SK-N-SH treated with all-trans-retinoic acid at 6 μM for 48 hours (cell line): ENCODE data around the gene PRKACG.

Experiments
- ATAC-seq: fragments of 200-7000 bp; cut with Tn5 transposase; 3 replicates; pipeline ENCODE4 v1.9.1; 2020; ENCODE audit warnings: mild to moderate bottlenecking, moderate library complexity
- ARNTL ChIP-seq: fragments of 450-650 bp; formaldehyde crosslinking; IDR thresholded peaks from 2 replicates; pipeline ENCODE4 v1.5.0; 2020; ENCODE audit warnings: low read depth, mild to moderate bottlenecking, moderate library complexity, borderline replicate concordance
- BACH2 ChIP-seq: fragments of 250-450 bp; sonication (Bioruptor Pico); IDR thresholded peaks from 2 replicates; pipeline ENCODE4 v1.9.0; 2021; ENCODE audit warnings: mild to moderate bottlenecking, borderline replicate concordance
- CSDC2 ChIP-seq: fragments of 250-450 bp; sonication (Bioruptor Pico); IDR thresholded peaks from 2 replicates; pipeline ENCODE4 v1.5.0; 2020; ENCODE audit warnings: mild to moderate bottlenecking, moderate library complexity
- CSRNP3 ChIP-seq: fragments of 250-450 bp; sonication (Bioruptor Pico); IDR thresholded peaks from 2 replicates; pipeline ENCODE4 v1.5.1; 2021; ENCODE audit warnings: mild to moderate bottlenecking, moderate library complexity
- ESRRG ChIP-seq: fragments of 250-450 bp; sonication (Bioruptor Pico); IDR thresholded peaks from 2 replicates; pipeline ENCODE4 v1.6.1; 2021; ENCODE audit warnings: mild to moderate bottlenecking
- GLIS3 ChIP-seq: fragments of 250-450 bp; sonication (Bioruptor Pico); IDR thresholded peaks from 2 replicates; pipeline ENCODE4 v1.5.0; 2020; ENCODE audit warnings: mild to moderate bottlenecking, moderate library complexity
- ISL1 ChIP-seq: fragments of 250-450 bp; sonication (Bioruptor Pico); IDR thresholded peaks from 2 replicates; pipeline ENCODE4 v2.1.2; 2022; ENCODE audit warnings: mild to moderate bottlenecking, moderate library complexity
- OSR1 ChIP-seq: fragments of 250-450 bp; sonication (Bioruptor Pico); IDR thresholded peaks from 2 replicates; pipeline ENCODE4 v1.8.0; 2022; ENCODE audit warnings: moderate library complexity, mild to moderate bottlenecking, inconsistent platforms
- POU6F1 ChIP-seq: fragments of 250-450 bp; sonication (Bioruptor Pico); IDR thresholded peaks from 2 replicates; pipeline ENCODE4 v1.8.0; 2021; ENCODE audit warnings: low read depth, mild to moderate bottlenecking, moderate library complexity, borderline replicate concordance
- RARB ChIP-seq: fragments of 250-450 bp; sonication (Bioruptor Pico); IDR thresholded peaks from 2 replicates; pipeline ENCODE4 v1.8.0; 2021; ENCODE audit warnings: mild to moderate bottlenecking, moderate library complexity
- SNAI2 ChIP-seq: fragments of 250-450 bp; sonication (Bioruptor Pico); IDR thresholded peaks from 2 replicates; pipeline ENCODE4 v1.5.0; 2020; ENCODE audit warnings: mild to moderate bottlenecking, moderate library complexity
- TCF4 ChIP-seq: fragments of 250-450 bp; sonication (Bioruptor Pico); IDR thresholded peaks from 2 replicates; pipeline ENCODE4 v1.8.0; 2021; ENCODE audit warnings: mild to moderate bottlenecking, moderate library complexity, borderline replicate concordance
- TOX ChIP-seq: fragments of 250-450 bp; sonication (Bioruptor Pico); IDR thresholded peaks from 2 replicates; pipeline ENCODE4 v1.8.0; 2021; ENCODE audit warnings: mild to moderate bottlenecking, moderate library complexity, borderline replicate concordance
- ZC3H10 ChIP-seq: fragments of 250-450 bp; sonication (Bioruptor Pico); IDR thresholded peaks from 2 replicates; pipeline ENCODE4 v1.5.1; 2021; ENCODE audit warnings: mild to moderate bottlenecking, moderate library complexity
- ZFP3 ChIP-seq: fragments of 250-450 bp; sonication (Bioruptor Pico); IDR thresholded peaks from 2 replicates; pipeline ENCODE4 v1.5.0; 2020; ENCODE audit warnings: mild to moderate bottlenecking, moderate library complexity
- ZFP30 ChIP-seq: fragments of 450-650 bp; formaldehyde crosslinking; IDR thresholded peaks from 2 replicates; pipeline ENCODE4 v1.5.0; 2022; ENCODE audit warnings: mild to moderate bottlenecking, moderate library complexity
- ZNF565 ChIP-seq: fragments of 450-650 bp; formaldehyde crosslinking; conservative IDR thresholded peaks from 2 replicates; pipeline ENCODE4 v1.5.0; 2020; ENCODE audit warnings: low read depth, mild to moderate bottlenecking, moderate library complexity
- ZNF70 ChIP-seq: fragments of 450-650 bp; formaldehyde crosslinking; IDR thresholded peaks from 2 replicates; pipeline ENCODE4 v1.5.0; 2020; ENCODE audit warnings: mild to moderate bottlenecking, moderate library complexity
- ZNF8 ChIP-seq: fragments of 450-650 bp; formaldehyde crosslinking; IDR thresholded peaks from 2 replicates; pipeline ENCODE4 v1.5.0; 2020; ENCODE audit warnings: mild to moderate bottlenecking, moderate library complexity
- TF ChIP-seq, protein P1 (sequence below): fragments of 250-450 bp; sonication (Bioruptor Pico); IDR thresholded peaks from 2 replicates; pipeline ENCODE4 v1.5.1; 2020; ENCODE audit warnings: low read depth, mild to moderate bottlenecking, moderate library complexity
- TF ChIP-seq, protein P2 (sequence below): fragments of 250-450 bp; sonication (Bioruptor Pico); IDR thresholded peaks from 2 replicates; pipeline ENCODE4 v1.5.0; 2020; ENCODE audit warnings: mild to moderate bottlenecking, moderate library complexity

The PRKACG gene

GRCh38 chr9:68964765-68965164 lies 49.1 kb downstream of the PRKACG start:
- no peak for ATAC-seq
- TF ChIP-seq ZNF565 (no peak), CSRNP3 (CRISPR knock-in tag) (no peak), GLIS3 (CRISPR knock-in tag) (no peak), ARNTL (no peak), OSR1 (no peak), TCF4 (CRISPR knock-in tag) (no peak), ISL1 (CRISPR knock-in tag) (no peak), BACH2 (no peak), ZNF8 (CRISPR knock-in tag) (no peak), ESRRG (no peak), ZFP30 (no peak), TOX (CRISPR knock-in tag) (no peak), ZNF70 (CRISPR knock-in tag) (no peak), ZFP3 (no peak), ZC3H10 (CRISPR knock-in tag) (no peak), POU6F1 (no peak)
- TF ChIP-seq, protein P1, sequence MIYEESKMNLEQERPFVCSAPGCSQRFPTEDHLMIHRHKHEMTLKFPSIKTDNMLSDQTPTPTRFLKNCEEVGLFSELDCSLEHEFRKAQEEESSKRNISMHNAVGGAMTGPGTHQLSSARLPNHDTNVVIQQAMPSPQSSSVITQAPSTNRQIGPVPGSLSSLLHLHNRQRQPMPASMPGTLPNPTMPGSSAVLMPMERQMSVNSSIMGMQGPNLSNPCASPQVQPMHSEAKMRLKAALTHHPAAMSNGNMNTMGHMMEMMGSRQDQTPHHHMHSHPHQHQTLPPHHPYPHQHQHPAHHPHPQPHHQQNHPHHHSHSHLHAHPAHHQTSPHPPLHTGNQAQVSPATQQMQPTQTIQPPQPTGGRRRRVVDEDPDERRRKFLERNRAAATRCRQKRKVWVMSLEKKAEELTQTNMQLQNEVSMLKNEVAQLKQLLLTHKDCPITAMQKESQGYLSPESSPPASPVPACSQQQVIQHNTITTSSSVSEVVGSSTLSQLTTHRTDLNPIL (CRISPR knock-in tag) = no peak
- TF ChIP-seq, protein P2, sequence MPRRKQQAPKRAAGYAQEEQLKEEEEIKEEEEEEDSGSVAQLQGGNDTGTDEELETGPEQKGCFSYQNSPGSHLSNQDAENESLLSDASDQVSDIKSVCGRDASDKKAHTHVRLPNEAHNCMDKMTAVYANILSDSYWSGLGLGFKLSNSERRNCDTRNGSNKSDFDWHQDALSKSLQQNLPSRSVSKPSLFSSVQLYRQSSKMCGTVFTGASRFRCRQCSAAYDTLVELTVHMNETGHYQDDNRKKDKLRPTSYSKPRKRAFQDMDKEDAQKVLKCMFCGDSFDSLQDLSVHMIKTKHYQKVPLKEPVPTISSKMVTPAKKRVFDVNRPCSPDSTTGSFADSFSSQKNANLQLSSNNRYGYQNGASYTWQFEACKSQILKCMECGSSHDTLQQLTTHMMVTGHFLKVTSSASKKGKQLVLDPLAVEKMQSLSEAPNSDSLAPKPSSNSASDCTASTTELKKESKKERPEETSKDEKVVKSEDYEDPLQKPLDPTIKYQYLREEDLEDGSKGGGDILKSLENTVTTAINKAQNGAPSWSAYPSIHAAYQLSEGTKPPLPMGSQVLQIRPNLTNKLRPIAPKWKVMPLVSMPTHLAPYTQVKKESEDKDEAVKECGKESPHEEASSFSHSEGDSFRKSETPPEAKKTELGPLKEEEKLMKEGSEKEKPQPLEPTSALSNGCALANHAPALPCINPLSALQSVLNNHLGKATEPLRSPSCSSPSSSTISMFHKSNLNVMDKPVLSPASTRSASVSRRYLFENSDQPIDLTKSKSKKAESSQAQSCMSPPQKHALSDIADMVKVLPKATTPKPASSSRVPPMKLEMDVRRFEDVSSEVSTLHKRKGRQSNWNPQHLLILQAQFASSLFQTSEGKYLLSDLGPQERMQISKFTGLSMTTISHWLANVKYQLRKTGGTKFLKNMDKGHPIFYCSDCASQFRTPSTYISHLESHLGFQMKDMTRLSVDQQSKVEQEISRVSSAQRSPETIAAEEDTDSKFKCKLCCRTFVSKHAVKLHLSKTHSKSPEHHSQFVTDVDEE (CRISPR knock-in tag) = no peak

DNA sequence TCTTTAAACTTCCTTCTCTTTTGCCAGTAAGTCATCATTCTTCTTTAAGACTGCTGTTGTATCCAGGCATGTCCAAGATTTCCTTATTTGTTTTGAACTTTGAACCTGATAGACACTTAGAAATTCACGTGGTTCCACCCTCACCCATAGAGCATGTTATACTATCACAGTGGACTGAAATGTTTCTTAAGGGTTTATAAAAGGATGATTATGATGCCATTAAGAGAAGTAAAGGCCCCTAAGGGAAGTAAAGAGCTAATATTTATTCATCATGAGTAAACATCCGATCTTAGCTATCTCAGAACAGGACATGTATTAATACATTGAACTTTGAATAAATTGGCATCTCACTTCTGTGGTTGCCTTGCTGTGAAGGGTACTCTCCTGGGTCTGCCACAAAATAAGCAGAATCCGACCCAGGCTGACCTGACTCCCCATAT lies 49.8 kb downstream of the PRKACG start:
- TF ChIP-seq POU6F1 = no peak
- TF ChIP-seq ZNF565 = no peak
- TF ChIP-seq CSRNP3 (CRISPR knock-in tag) = no peak
- TF ChIP-seq, protein P1 (CRISPR knock-in tag) = no peak
- TF ChIP-seq TOX (CRISPR knock-in tag) = no peak
- no peak for TF ChIP-seq ESRRG
- TF ChIP-seq ZNF8 (CRISPR knock-in tag) = no peak
- no peak for TF ChIP-seq BACH2
- TF ChIP-seq RARB = no peak
- TF ChIP-seq ZFP30 = no peak
- TF ChIP-seq ISL1 (CRISPR knock-in tag) = no peak
- no peak for TF ChIP-seq ARNTL
- TF ChIP-seq OSR1 = no peak
- TF ChIP-seq CSDC2 (CRISPR knock-in tag) = no peak
- TF ChIP-seq GLIS3 (CRISPR knock-in tag) = no peak
- TF ChIP-seq SNAI2 = no peak
- TF ChIP-seq TCF4 (CRISPR knock-in tag) = no peak
- TF ChIP-seq, all 23 proteins: peak for 0
- no peak for ATAC-seq
